SU-DHL-6 (cell line): ENCODE data around the gene ATG10.

Experiments
- CTCF ChIP-seq: fragments of 200-600 bp; sonication (generic); IDR thresholded peaks from one replicate; pipeline ENCODE4 v1.5.1; 2017; ENCODE audit warnings: antibody characterized with exemption, mild to moderate bottlenecking, low read length, moderate library complexity; ENCODE audit not compliant: insufficient read depth, poor library complexity, severe bottlenecking
- EZH2phosphoT487 ChIP-seq: fragments of 200-600 bp; sonication (generic), shearing (Covaris generic); conservative IDR thresholded peaks from 2 replicates; pipeline ENCODE4 v1.6.1; 2018; ENCODE audit warnings: mild to moderate bottlenecking, antibody characterized with exemption, low read length, moderate library complexity, mixed read lengths

- TF ChIP-seq CTCF (no peak), EZH2phosphoT487 (no peak)
These were observed 183.5 kb downstream of the ATG10 start for GRCh38 chr5:82155305-82155704.
